Osteoblast (primary cell): ENCODE data around the gene IRAK4. TPM values are rescaled to one million over a fixed set of nuclear protein-coding genes. Genes with fewer than 3 reads are reported as not detected.

Experiments used
- DNase-seq: peaks from one replicate; pipeline ENCODE4 v3.0.0; 2011; ENCODE audit warnings: low spot score, mixed read lengths; ENCODE audit not compliant: insufficient read length; ENCODE audit errors: missing footprints
- H2AFZ ChIP-seq: 2 replicates; pipeline ENCODE4 v1.6.0; 2011; ENCODE audit warnings: mild to moderate bottlenecking, low read length
- H3K27ac ChIP-seq: 2 replicates; pipeline ENCODE4 v1.5.1; 2011; ENCODE audit warnings: mild to moderate bottlenecking, low read depth, low read length, moderate library complexity
- H3K27me3 ChIP-seq: 2 replicates; pipeline ENCODE4 v1.6.0; 2012; ENCODE audit warnings: mild to moderate bottlenecking, control low read depth, inconsistent platforms, low read length, moderate library complexity; ENCODE audit not compliant: insufficient read depth
- H3K36me3 ChIP-seq: 2 replicates; pipeline ENCODE4 v1.5.1; 2011; ENCODE audit warnings: mild to moderate bottlenecking, low read length, control low read depth, moderate library complexity; ENCODE audit not compliant: insufficient read depth
- H3K4me1 ChIP-seq: 2 replicates; pipeline ENCODE4 v1.5.1; 2011; ENCODE audit warnings: mild to moderate bottlenecking, low read length, control low read depth, moderate library complexity; ENCODE audit not compliant: insufficient read depth
- H3K4me2 ChIP-seq: 2 replicates; pipeline ENCODE4 v1.6.0; 2011; ENCODE audit warnings: mild to moderate bottlenecking, low read length; ENCODE audit not compliant: insufficient read depth
- H3K4me3 ChIP-seq: fragments of 200-600 bp; sonication (generic); 3 replicates; pipeline ENCODE4 v1.5.1; 2012; ENCODE audit warnings: mild to moderate bottlenecking, low read length, inconsistent platforms; ENCODE audit not compliant: insufficient read depth
- H3K79me2 ChIP-seq: 2 replicates; pipeline ENCODE4 v1.6.0; 2012; ENCODE audit warnings: mild to moderate bottlenecking, low read length, control low read depth, inconsistent platforms; ENCODE audit not compliant: insufficient read depth
- H3K9me3 ChIP-seq: 2 replicates; pipeline ENCODE4 v1.5.1; 2011; ENCODE audit warnings: low read depth, low read length, control low read depth
- H4K20me1 ChIP-seq: 2 replicates; pipeline ENCODE4 v1.6.0; 2012; ENCODE audit warnings: mild to moderate bottlenecking, low read length, control low read depth; ENCODE audit not compliant: insufficient read depth
- CTCF ChIP-seq: IDR thresholded peaks from 2 replicates; pipeline ENCODE4 v1.5.1; 2011; ENCODE audit warnings: mild to moderate bottlenecking, low read depth, low read length, moderate library complexity; ENCODE audit errors: extremely low read depth
- total RNA-seq: library from RNA; depleted of rRNA; stranded (reverse); fragments of >200 nt; gene quantifications from 2 replicates; pipeline ENCODE4 v1.2.3, GENCODE V29; 2012

IRAK4 gene
- total RNA-seq, 1 donor: 27.9 TPM

GRCh38 chr12:43762596-43762995 is 3.8 kb downstream of the IRAK4 start:
- Histone ChIP-seq H3K4me2 (no peak overlapping the region), H3K4me3 (no peak overlapping the region), H2AFZ (no peak overlapping the region), H3K36me3 (no peaks in the 10 kb centered on the region), H4K20me1 (no peaks in the 10 kb centered on the region), H3K9me3 (no peaks in the 10 kb centered on the region), H3K4me1 (peaks cover 24% of the 10 kb centered on the region), H3K27me3 (no peaks in the 10 kb centered on the region), H3K27ac (no peak overlapping the region), H3K79me2 (peaks cover 32% of the 10 kb centered on the region)
- no peak for DNase-seq
- TF ChIP-seq CTCF: no peak

GRCh38 chr12:43763769-43764168 is 5.0 kb downstream of the IRAK4 start:
- peaks cover 18% of the 10 kb centered on the region for H3K4me1 ChIP-seq
- no peak overlapping the region for H3K27ac ChIP-seq
- H3K79me2 ChIP-seq: peaks cover 22% of the 10 kb centered on the region
- no peak for TF ChIP-seq CTCF
- H4K20me1 ChIP-seq: no peaks in the 10 kb centered on the region
- no peak overlapping the region for H3K4me3 ChIP-seq
- no peak overlapping the region for H3K4me2 ChIP-seq
- no peak for DNase-seq
- H3K9me3 ChIP-seq: no peaks in the 10 kb centered on the region
- H3K27me3 ChIP-seq: no peaks in the 10 kb centered on the region
- H2AFZ ChIP-seq: no peak overlapping the region
- no peaks in the 10 kb centered on the region for H3K36me3 ChIP-seq

- peaks cover 17% of the 10 kb centered on the region for H3K79me2 ChIP-seq
- peaks cover 18% of the 10 kb centered on the region for H3K4me1 ChIP-seq
- no peak for DNase-seq
- no peak for TF ChIP-seq CTCF
- no peak overlapping the region for H3K27ac ChIP-seq
- H4K20me1 ChIP-seq: no peaks in the 10 kb centered on the region
- peaks cover under 1% of the 10 kb centered on the region for H3K36me3 ChIP-seq
- no peaks in the 10 kb centered on the region for H3K9me3 ChIP-seq
- no peak overlapping the region for H2AFZ ChIP-seq
- no peak overlapping the region for H3K4me3 ChIP-seq
- H3K4me2 ChIP-seq: no peak overlapping the region
- H3K27me3 ChIP-seq: no peaks in the 10 kb centered on the region
Observed at GRCh38 chr12:43764528-43764927, 5.8 kb downstream of the IRAK4 start.

- no peak overlapping the region for H3K4me2 ChIP-seq
- H3K4me3 ChIP-seq: no peak overlapping the region
- H3K79me2 ChIP-seq: peaks cover 4% of the 10 kb centered on the region
- H3K36me3 ChIP-seq: peaks cover 9% of the 10 kb centered on the region
- no peak for TF ChIP-seq CTCF
- H3K27me3 ChIP-seq: no peaks in the 10 kb centered on the region
- no peak overlapping the region for H3K27ac ChIP-seq
- no peaks in the 10 kb centered on the region for H4K20me1 ChIP-seq
- DNase-seq: no peak
- no peaks in the 10 kb centered on the region for H3K9me3 ChIP-seq
- no peak overlapping the region for H2AFZ ChIP-seq
- peaks cover 8% of the 10 kb centered on the region for H3K4me1 ChIP-seq
Observed at GRCh38 chr12:43766291-43766690, 7.5 kb downstream of the IRAK4 start.
